Omental fat pad (tissue), 4 donors: ENCODE results near the gene ASIC4. TPM values are rescaled to one million over a fixed set of nuclear protein-coding genes. Genes with fewer than 3 reads are reported as not detected.

Experiments used
- ATAC-seq: fragments of 150-250 bp; one replicate; pipeline ENCODE4 v1.9.1; 2016; ENCODE audit warnings: mild to moderate bottlenecking, moderate library complexity; ENCODE audit not compliant: low FRiP score
- DNase-seq: peaks from one replicate; pipeline ENCODE4 v3.0.0-alpha.2; 2019; ENCODE audit warnings: low spot score
- total RNA-seq, 4 donors: library from RNA; depleted of rRNA; stranded (reverse); fragments of >200 nt; gene quantifications; one replicate each; pipeline ENCODE4 v1.1.0, GENCODE V29; 2016
- TF ChIP-seq, protein P1 (sequence below), 3 donors: fragments of 450-650 bp; IDR thresholded peaks; one replicate each; pipeline ENCODE4 v1.5.1; 2016 to 2017; ENCODE audit warnings: antibody characterized with exemption in 3 of 3, mild to moderate bottlenecking in 3 of 3, moderate library complexity in 2 of 3

The ASIC4 gene
- total RNA-seq, 4 donors from 2014 or later: 0.12 to 0.19 TPM; not detected in 2

GRCh38 chr2:219482674-219483405 lies 31.4 kb upstream of the ASIC4 start:
- TF ChIP-seq, protein P1, sequence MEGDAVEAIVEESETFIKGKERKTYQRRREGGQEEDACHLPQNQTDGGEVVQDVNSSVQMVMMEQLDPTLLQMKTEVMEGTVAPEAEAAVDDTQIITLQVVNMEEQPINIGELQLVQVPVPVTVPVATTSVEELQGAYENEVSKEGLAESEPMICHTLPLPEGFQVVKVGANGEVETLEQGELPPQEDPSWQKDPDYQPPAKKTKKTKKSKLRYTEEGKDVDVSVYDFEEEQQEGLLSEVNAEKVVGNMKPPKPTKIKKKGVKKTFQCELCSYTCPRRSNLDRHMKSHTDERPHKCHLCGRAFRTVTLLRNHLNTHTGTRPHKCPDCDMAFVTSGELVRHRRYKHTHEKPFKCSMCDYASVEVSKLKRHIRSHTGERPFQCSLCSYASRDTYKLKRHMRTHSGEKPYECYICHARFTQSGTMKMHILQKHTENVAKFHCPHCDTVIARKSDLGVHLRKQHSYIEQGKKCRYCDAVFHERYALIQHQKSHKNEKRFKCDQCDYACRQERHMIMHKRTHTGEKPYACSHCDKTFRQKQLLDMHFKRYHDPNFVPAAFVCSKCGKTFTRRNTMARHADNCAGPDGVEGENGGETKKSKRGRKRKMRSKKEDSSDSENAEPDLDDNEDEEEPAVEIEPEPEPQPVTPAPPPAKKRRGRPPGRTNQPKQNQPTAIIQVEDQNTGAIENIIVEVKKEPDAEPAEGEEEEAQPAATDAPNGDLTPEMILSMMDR (IDR thresholded peaks at IDR 0.05): no peak
- no peak for ATAC-seq
- DNase-seq: no peak

DNA sequence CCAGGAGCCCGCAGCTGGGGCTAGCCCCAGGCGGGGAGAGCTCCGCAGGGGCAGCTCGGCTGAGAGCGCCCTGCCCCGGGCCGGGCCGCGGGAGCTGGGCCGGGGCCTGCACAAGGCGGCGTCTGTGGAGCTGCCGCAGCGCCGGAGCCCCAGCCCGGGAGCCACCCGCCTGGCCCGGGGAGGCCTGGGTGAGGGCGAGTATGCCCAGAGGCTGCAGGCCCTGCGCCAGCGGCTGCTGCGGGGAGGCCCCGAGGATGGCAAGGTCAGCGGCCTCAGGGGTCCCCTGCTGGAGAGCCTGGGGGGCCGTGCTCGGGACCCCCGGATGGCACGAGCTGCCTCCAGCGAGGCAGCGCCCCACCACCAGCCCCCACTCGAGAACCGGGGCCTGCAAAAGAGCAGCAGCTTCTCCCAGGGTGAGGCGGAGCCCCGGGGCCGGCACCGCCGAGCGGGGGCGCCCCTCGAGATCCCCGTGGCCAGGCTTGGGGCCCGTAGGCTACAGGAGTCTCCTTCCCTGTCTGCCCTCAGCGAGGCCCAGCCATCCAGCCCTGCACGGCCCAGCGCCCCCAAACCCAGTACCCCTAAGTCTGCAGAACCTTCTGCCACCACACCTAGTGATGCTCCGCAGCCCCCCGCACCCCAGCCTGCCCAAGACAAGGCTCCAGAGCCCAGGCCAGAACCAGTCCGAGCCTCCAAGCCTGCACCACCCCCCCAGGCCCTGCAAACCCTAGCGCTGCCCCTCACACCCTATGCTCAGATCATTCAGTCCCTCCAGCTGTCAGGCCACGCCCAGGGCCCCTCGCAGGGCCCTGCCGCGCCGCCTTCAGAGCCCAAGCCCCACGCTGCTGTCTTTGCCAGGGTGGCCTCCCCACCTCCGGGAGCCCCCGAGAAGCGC lies 30.6 kb upstream of the ASIC4 start:
- ATAC-seq: no peak
- no peak for DNase-seq

DNA sequence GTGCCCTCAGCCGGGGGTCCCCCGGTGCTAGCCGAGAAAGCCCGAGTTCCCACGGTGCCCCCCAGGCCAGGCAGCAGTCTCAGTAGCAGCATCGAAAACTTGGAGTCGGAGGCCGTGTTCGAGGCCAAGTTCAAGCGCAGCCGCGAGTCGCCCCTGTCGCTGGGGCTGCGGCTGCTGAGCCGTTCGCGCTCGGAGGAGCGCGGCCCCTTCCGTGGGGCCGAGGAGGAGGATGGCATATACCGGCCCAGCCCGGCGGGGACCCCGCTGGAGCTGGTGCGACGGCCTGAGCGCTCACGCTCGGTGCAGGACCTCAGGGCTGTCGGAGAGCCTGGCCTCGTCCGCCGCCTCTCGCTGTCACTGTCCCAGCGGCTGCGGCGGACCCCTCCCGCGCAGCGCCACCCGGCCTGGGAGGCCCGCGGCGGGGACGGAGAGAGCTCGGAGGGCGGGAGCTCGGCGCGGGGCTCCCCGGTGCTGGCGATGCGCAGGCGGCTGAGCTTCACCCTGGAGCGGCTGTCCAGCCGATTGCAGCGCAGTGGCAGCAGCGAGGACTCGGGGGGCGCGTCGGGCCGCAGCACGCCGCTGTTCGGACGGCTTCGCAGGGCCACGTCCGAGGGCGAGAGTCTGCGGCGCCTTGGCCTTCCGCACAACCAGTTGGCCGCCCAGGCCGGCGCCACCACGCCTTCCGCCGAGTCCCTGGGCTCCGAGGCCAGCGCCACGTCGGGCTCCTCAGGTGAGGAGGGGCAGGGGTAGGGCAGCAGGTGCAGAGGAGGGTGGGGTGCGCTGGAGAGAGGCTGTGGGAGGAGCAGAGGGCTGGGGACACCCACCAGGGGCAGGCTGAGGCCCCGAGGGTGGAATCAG lies 29.7 kb upstream of the ASIC4 start:
- TF ChIP-seq, protein P1 (IDR thresholded peaks at IDR 0.05): no peak
- ATAC-seq (no peak), DNase-seq (no peak)

More for the DNA sequence above, 30.6 kb upstream of the ASIC4 start:
- TF ChIP-seq, protein P1 (IDR thresholded peaks at IDR 0.05): no peak

- TF ChIP-seq, protein P1 (IDR thresholded peaks at IDR 0.05): no peak
Measured at GRCh38 chr2:219485201-219485580, 29.1 kb upstream of the ASIC4 start.

GRCh38 chr2:219486380-219486959 lies 27.8 kb upstream of the ASIC4 start:
- DNase-seq (no peak), ATAC-seq (no peak)
- TF ChIP-seq, protein P1 (IDR thresholded peaks at IDR 0.05): no peak

More at GRCh38 chr2:219485201-219485580, 29.1 kb upstream of the ASIC4 start:
- no peak for ATAC-seq
- DNase-seq: no peak

GRCh38 chr2:219488149-219488843 lies 26.0 kb upstream of the ASIC4 start:
- TF ChIP-seq, protein P1 (IDR thresholded peaks at IDR 0.05): no peak
- no peak for ATAC-seq

More at GRCh38 chr2:219488149-219488843, 26.0 kb upstream of the ASIC4 start:
- DNase-seq: no peak
